Sigmoid colon (tissue), 4 donors: ENCODE results near the gene ANGPTL2.

Source experiments
- CTCF ChIP-seq, 4 experiments: fragments of 450-650 bp in 3 of 4; fragments of 200-600 bp in 1 of 4; IDR thresholded peaks; one replicate each; pipeline ENCODE4 v1.5.1; 2016 to 2019; ENCODE audit warnings: antibody characterized with exemption in 4 of 4, mild to moderate bottlenecking in 3 of 4, moderate library complexity in 2 of 4
- EP300 ChIP-seq, 4 donors: sonication (generic); formaldehyde crosslinking; IDR thresholded peaks; one replicate each; pipeline ENCODE4 v1.6.1; 2017; ENCODE audit warnings: antibody characterized with exemption in 4 of 4
- POLR2A ChIP-seq, 2 donors: fragments of 450-650 bp; IDR thresholded peaks; one replicate each; pipeline ENCODE4 v1.6.1; 2016; ENCODE audit warnings: antibody characterized with exemption in 2 of 2, mild to moderate bottlenecking in 2 of 2, moderate library complexity in 2 of 2

GRCh38 chr9:127170652-127171051, 48.2 kb upstream of the ANGPTL2 start:
- no peak for TF ChIP-seq CTCF (IDR thresholded peaks at IDR 0.05)
- TF ChIP-seq POLR2A (IDR thresholded peaks at IDR 0.05) = no peak
- TF ChIP-seq EP300 (IDR thresholded peaks at IDR 0.05) = no peak
